Measurements from ENCODE around the gene ACAA1.

The ACAA1 gene

GRCh38 chr3:38107911-38108648, 28.8 kb downstream of the ACAA1 start:
- H4K20me1 ChIP-seq (ENCODE audit: insufficient read depth) = no peaks in the 10 kb centered on the region
- no peak overlapping the region for H3K9ac ChIP-seq
- no peak overlapping the region for H2AFZ ChIP-seq (ENCODE audit: low read depth)
- H3K4me3 ChIP-seq (IDR thresholded peaks at IDR 0.05; ENCODE audit: insufficient read depth, low read depth, low read length) = no peak overlapping the region
- H3K4me2 ChIP-seq = no peak overlapping the region
- no peaks in the 10 kb centered on the region for H3K4me1 ChIP-seq (ENCODE audit: low read depth, poor library complexity, severe bottlenecking)
- no peaks in the 10 kb centered on the region for H3K27me3 ChIP-seq (ENCODE audit: insufficient read depth, low read depth)
- H3K36me3 ChIP-seq (ENCODE audit: insufficient read depth) = no peaks in the 10 kb centered on the region
- no peak overlapping the region for H3K27ac ChIP-seq
- TF ChIP-seq, protein P1, sequence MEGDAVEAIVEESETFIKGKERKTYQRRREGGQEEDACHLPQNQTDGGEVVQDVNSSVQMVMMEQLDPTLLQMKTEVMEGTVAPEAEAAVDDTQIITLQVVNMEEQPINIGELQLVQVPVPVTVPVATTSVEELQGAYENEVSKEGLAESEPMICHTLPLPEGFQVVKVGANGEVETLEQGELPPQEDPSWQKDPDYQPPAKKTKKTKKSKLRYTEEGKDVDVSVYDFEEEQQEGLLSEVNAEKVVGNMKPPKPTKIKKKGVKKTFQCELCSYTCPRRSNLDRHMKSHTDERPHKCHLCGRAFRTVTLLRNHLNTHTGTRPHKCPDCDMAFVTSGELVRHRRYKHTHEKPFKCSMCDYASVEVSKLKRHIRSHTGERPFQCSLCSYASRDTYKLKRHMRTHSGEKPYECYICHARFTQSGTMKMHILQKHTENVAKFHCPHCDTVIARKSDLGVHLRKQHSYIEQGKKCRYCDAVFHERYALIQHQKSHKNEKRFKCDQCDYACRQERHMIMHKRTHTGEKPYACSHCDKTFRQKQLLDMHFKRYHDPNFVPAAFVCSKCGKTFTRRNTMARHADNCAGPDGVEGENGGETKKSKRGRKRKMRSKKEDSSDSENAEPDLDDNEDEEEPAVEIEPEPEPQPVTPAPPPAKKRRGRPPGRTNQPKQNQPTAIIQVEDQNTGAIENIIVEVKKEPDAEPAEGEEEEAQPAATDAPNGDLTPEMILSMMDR (conservative IDR thresholded peaks at IDR 0.05; ENCODE audit: low read depth, low read length) = no peak
- H3K79me2 ChIP-seq (ENCODE audit: insufficient read depth, low read depth) = no peaks in the 10 kb centered on the region

GRCh38 chr3:38105525-38105924, 31.4 kb downstream of the ACAA1 start:
- Histone ChIP-seq H3K4me3 (IDR thresholded peaks at IDR 0.05; ENCODE audit: insufficient read depth, low read depth, low read length) (no peak overlapping the region), H3K4me2 (no peak overlapping the region), H3K27me3 (ENCODE audit: insufficient read depth, low read depth) (no peaks in the 10 kb centered on the region), H3K9ac (no peak overlapping the region), H3K4me1 (ENCODE audit: low read depth, poor library complexity, severe bottlenecking) (no peaks in the 10 kb centered on the region), H3K27ac (no peak overlapping the region), H2AFZ (ENCODE audit: low read depth) (no peak overlapping the region), H3K36me3 (ENCODE audit: insufficient read depth) (no peaks in the 10 kb centered on the region), H4K20me1 (ENCODE audit: insufficient read depth) (no peaks in the 10 kb centered on the region), H3K79me2 (ENCODE audit: insufficient read depth, low read depth) (no peaks in the 10 kb centered on the region)
- TF ChIP-seq, protein P1 (conservative IDR thresholded peaks at IDR 0.05; ENCODE audit: low read depth, low read length) = no peak

GRCh38 chr3:38102444-38102814, 34.5 kb downstream of the ACAA1 start:
- no peaks in the 10 kb centered on the region for H3K36me3 ChIP-seq (ENCODE audit: insufficient read depth)
- H3K9ac ChIP-seq = no peak overlapping the region
- H3K27me3 ChIP-seq (ENCODE audit: insufficient read depth, low read depth) = no peaks in the 10 kb centered on the region
- no peak overlapping the region for H3K27ac ChIP-seq
- H3K4me2 ChIP-seq = no peak overlapping the region
- TF ChIP-seq, protein P1 (conservative IDR thresholded peaks at IDR 0.05; ENCODE audit: low read depth, low read length) = no peak
- H3K79me2 ChIP-seq (ENCODE audit: insufficient read depth, low read depth) = no peaks in the 10 kb centered on the region
- no peak overlapping the region for H3K4me3 ChIP-seq (IDR thresholded peaks at IDR 0.05; ENCODE audit: insufficient read depth, low read depth, low read length)
- H2AFZ ChIP-seq (ENCODE audit: low read depth) = no peak overlapping the region
- H4K20me1 ChIP-seq (ENCODE audit: insufficient read depth) = no peaks in the 10 kb centered on the region
- H3K4me1 ChIP-seq (ENCODE audit: low read depth, poor library complexity, severe bottlenecking) = no peaks in the 10 kb centered on the region

- TF ChIP-seq, protein P1 (conservative IDR thresholded peaks at IDR 0.05; ENCODE audit: low read depth, low read length) = no peak
- no peaks in the 10 kb centered on the region for H3K4me1 ChIP-seq (ENCODE audit: low read depth, poor library complexity, severe bottlenecking)
- H3K36me3 ChIP-seq (ENCODE audit: insufficient read depth) = no peaks in the 10 kb centered on the region
- H2AFZ ChIP-seq (ENCODE audit: low read depth) = no peak overlapping the region
- no peaks in the 10 kb centered on the region for H3K79me2 ChIP-seq (ENCODE audit: insufficient read depth, low read depth)
- H3K4me2 ChIP-seq = no peak overlapping the region
- no peak overlapping the region for H3K9ac ChIP-seq
- H4K20me1 ChIP-seq (ENCODE audit: insufficient read depth) = no peaks in the 10 kb centered on the region
- H3K27ac ChIP-seq = no peak overlapping the region
- H3K27me3 ChIP-seq (ENCODE audit: insufficient read depth, low read depth) = no peaks in the 10 kb centered on the region
- no peak overlapping the region for H3K4me3 ChIP-seq (IDR thresholded peaks at IDR 0.05; ENCODE audit: insufficient read depth, low read depth, low read length)
Observed at GRCh38 chr3:38101811-38102443, 35.0 kb downstream of the ACAA1 start.

Measured in KMS-11 (cell line).